Measurements from ENCODE around the gene PPIL1.

DNA sequence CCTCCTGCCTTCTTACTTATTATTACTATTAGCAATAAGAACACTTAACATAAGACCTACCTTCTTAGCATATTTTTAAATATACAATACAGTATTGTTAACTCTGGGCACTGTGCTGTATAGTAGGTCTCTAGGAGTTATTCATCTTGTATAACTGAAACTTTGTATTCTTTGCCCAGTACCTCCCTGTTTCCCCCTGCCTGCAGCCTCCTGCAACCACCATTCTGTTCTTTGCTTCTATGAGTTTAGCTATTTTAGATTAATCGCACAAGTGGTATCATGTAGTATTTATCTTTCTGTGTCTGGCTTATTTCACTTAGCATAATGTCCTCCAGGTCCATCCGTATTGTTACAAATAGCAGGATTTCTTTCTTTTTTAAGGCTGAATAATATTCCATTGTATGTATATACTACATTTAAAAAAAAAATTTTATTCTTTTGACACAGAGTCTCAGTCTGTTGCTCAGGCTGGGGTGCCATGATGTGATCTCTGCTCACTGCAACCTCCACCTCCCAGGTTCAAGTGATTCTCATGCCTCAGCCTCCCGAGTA is 15.6 kb upstream of the PPIL1 start:
- TF ChIP-seq CREB1 (IDR thresholded peaks at IDR 0.05; ENCODE audit: low read depth) (no peak), RAD21 (IDR thresholded peaks at IDR 0.05; ENCODE audit: insufficient read depth, low read depth, low read length) (no peak), EP300 (IDR thresholded peaks at IDR 0.05; ENCODE audit: borderline replicate concordance in 1 of 2, control insufficient read depth in 1 of 2, low read depth in 2 of 2, low read length in 2 of 2) (no peak), POLR2A (IDR thresholded peaks at IDR 0.05; ENCODE audit: low read depth, low read length) (no peak), RAD51 (IDR thresholded peaks at IDR 0.05) (no peak), TCF7 (IDR thresholded peaks at IDR 0.05; ENCODE audit: borderline replicate concordance) (no peak), NR2C1 (IDR thresholded peaks at IDR 0.05) (no peak)
- TF ChIP-seq, protein P1, sequence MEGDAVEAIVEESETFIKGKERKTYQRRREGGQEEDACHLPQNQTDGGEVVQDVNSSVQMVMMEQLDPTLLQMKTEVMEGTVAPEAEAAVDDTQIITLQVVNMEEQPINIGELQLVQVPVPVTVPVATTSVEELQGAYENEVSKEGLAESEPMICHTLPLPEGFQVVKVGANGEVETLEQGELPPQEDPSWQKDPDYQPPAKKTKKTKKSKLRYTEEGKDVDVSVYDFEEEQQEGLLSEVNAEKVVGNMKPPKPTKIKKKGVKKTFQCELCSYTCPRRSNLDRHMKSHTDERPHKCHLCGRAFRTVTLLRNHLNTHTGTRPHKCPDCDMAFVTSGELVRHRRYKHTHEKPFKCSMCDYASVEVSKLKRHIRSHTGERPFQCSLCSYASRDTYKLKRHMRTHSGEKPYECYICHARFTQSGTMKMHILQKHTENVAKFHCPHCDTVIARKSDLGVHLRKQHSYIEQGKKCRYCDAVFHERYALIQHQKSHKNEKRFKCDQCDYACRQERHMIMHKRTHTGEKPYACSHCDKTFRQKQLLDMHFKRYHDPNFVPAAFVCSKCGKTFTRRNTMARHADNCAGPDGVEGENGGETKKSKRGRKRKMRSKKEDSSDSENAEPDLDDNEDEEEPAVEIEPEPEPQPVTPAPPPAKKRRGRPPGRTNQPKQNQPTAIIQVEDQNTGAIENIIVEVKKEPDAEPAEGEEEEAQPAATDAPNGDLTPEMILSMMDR (IDR thresholded peaks at IDR 0.05 in 2 of 3, conservative IDR thresholded peaks at IDR 0.05 in 1 of 3; ENCODE audit: control insufficient read depth in 2 of 3, extremely low read depth in 1 of 3, insufficient read depth in 1 of 3, low read depth in 3 of 3, low read length in 3 of 3) = no peak

Data from GM12878 (cell line).